Measurements from ENCODE around the gene RAB40C. TPM values are rescaled to one million over a fixed set of nuclear protein-coding genes. Genes with fewer than 3 reads are reported as not detected.

Gene RAB40C
- total and polyA plus RNA-seq, 10 of the 15 experiments (the other 5 are each of a cell fraction or from before 2014, with no cell fraction given) = 0.06 to 12.8 (median 4.6) TPM

DNA sequence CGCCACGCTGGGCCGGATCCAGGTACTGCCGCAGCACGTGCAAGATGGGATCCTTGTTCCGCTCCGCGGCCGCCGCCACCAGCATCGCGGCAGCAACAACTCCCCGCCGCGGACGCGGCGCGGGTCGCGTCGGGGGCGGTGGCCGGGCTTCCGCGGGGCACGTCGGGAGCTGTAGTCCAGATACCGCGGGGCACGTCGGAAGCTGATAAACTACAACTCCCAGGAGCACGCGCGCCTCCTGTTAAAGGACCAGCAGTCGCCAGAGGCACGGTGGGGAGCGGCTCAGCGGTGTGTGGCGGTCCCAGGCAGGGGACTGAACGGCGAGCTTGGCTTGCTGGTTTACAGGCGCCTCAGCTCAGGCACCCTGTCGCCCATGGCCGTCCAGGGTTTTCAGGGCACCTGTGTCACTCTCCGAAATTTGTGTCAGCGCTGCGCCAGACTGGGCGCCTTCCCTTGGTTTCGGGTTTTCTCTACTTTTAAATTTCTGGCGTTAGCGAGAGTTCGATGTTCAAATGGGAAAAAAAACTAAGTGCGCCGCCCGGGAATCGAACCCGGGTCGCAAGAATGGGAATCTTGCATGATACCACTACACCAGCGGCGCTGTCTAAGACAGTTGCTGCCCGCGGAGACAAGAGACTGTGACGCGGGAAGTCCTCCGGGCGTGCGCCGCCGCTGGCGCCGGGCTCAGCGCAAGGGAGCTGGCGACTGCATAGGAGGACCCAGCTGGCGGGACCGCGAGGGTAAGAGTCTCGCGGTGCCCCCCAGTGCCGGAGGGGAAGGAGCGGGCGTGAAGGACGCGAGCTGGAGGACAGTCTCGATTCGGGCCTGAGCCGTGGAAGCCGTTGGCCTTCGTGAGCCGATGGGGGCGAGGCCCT, 46.6 kb downstream of the RAB40C start, which contains the start of gene METTL26 (continued):
- TF ChIP-seq, protein P1, sequence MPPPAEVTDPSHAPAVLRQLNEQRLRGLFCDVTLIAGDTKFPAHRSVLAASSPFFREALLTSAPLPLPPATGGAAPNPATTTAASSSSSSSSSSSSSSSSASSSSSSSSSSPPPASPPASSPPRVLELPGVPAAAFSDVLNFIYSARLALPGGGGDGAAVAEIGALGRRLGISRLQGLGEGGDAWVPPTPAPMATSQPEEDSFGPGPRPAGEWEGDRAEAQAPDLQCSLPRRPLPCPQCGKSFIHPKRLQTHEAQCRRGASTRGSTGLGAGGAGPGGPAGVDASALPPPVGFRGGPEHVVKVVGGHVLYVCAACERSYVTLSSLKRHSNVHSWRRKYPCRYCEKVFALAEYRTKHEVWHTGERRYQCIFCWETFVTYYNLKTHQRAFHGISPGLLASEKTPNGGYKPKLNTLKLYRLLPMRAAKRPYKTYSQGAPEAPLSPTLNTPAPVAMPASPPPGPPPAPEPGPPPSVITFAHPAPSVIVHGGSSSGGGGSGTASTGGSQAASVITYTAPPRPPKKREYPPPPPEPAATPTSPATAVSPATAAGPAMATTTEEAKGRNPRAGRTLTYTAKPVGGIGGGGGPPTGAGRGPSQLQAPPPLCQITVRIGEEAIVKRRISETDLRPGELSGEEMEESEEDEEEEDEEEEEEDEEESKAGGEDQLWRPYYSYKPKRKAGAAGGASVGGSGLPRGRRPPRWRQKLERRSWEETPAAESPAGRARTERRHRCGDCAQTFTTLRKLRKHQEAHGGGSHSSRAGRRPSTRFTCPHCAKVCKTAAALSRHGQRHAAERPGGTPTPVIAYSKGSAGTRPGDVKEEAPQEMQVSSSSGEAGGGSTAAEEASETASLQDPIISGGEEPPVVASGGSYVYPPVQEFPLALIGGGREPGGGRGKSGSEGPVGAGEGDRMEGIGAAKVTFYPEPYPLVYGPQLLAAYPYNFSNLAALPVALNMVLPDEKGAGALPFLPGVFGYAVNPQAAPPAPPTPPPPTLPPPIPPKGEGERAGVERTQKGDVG (CRISPR knock-in tag; IDR thresholded peaks at IDR 0.05) = no peak
- TF ChIP-seq ZBED1 (IDR thresholded peaks at IDR 0.05; ENCODE audit: borderline replicate concordance) = no peak
- no peak for TF ChIP-seq ZNF217 (IDR thresholded peaks at IDR 0.05)
- TF ChIP-seq, protein P2, sequence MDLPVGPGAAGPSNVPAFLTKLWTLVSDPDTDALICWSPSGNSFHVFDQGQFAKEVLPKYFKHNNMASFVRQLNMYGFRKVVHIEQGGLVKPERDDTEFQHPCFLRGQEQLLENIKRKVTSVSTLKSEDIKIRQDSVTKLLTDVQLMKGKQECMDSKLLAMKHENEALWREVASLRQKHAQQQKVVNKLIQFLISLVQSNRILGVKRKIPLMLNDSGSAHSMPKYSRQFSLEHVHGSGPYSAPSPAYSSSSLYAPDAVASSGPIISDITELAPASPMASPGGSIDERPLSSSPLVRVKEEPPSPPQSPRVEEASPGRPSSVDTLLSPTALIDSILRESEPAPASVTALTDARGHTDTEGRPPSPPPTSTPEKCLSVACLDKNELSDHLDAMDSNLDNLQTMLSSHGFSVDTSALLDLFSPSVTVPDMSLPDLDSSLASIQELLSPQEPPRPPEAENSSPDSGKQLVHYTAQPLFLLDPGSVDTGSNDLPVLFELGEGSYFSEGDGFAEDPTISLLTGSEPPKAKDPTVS (IDR thresholded peaks at IDR 0.05; ENCODE audit: low read depth, low read length) = no peak
- no peak for TF ChIP-seq CEBPB (IDR thresholded peaks at IDR 0.05; ENCODE audit: borderline replicate concordance in 1 of 2, low read depth in 2 of 2, low read length in 2 of 2)
- TF ChIP-seq, protein P3, sequence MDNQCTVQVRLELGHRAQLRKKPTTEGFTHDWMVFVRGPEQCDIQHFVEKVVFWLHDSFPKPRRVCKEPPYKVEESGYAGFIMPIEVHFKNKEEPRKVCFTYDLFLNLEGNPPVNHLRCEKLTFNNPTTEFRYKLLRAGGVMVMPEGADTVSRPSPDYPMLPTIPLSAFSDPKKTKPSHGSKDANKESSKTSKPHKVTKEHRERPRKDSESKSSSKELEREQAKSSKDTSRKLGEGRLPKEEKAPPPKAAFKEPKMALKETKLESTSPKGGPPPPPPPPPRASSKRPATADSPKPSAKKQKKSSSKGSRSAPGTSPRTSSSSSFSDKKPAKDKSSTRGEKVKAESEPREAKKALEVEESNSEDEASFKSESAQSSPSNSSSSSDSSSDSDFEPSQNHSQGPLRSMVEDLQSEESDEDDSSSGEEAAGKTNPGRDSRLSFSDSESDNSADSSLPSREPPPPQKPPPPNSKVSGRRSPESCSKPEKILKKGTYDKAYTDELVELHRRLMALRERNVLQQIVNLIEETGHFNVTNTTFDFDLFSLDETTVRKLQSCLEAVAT (IDR thresholded peaks at IDR 0.05) = peak; percentile 64
- peak; percentile 95 for TF ChIP-seq SIX5 (IDR thresholded peaks at IDR 0.05; ENCODE audit: low read depth, low read length, severe bottlenecking)
- TF ChIP-seq, protein P4, sequence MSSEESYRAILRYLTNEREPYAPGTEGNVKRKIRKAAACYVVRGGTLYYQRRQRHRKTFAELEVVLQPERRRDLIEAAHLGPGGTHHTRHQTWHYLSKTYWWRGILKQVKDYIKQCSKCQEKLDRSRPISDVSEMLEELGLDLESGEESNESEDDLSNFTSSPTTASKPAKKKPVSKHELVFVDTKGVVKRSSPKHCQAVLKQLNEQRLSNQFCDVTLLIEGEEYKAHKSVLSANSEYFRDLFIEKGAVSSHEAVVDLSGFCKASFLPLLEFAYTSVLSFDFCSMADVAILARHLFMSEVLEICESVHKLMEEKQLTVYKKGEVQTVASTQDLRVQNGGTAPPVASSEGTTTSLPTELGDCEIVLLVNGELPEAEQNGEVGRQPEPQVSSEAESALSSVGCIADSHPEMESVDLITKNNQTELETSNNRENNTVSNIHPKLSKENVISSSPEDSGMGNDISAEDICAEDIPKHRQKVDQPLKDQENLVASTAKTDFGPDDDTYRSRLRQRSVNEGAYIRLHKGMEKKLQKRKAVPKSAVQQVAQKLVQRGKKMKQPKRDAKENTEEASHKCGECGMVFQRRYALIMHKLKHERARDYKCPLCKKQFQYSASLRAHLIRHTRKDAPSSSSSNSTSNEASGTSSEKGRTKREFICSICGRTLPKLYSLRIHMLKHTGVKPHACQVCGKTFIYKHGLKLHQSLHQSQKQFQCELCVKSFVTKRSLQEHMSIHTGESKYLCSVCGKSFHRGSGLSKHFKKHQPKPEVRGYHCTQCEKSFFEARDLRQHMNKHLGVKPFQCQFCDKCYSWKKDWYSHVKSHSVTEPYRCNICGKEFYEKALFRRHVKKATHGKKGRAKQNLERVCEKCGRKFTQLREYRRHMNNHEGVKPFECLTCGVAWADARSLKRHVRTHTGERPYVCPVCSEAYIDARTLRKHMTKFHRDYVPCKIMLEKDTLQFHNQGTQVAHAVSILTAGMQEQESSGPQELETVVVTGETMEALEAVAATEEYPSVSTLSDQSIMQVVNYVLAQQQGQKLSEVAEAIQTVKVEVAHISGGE (CRISPR knock-in tag; IDR thresholded peaks at IDR 0.05) = no peak
- TF ChIP-seq TARDBP (IDR thresholded peaks at IDR 0.05; ENCODE audit: borderline replicate concordance) = peak; percentile 94
- TF ChIP-seq ATF7 (IDR thresholded peaks at IDR 0.05; ENCODE audit: low read depth) = peak; percentile 46
- peak; percentile 27 for TF ChIP-seq SREBF1 (IDR thresholded peaks at IDR 0.05; ENCODE audit: low read length)
- no peak for TF ChIP-seq EED (IDR thresholded peaks at IDR 0.05; ENCODE audit: low read depth)
- no peak for TF ChIP-seq POLR2AphosphoS2 (IDR thresholded peaks at IDR 0.05; ENCODE audit: low read depth, low read length)
- TF ChIP-seq YY1 (IDR thresholded peaks at IDR 0.05; ENCODE audit: low read depth, low read length) = peak; percentile 76
- peak in 1 of 2 experiments; percentile 51; a peak in 1 of 3 replicates for TF ChIP-seq EGR1 (IDR thresholded peaks at IDR 0.05; ENCODE audit: borderline replicate concordance in 1 of 2, low read depth in 2 of 2, low read length in 2 of 2)
- TF ChIP-seq CBX5 (IDR thresholded peaks at IDR 0.05; ENCODE audit: low read depth) = no peak
- TF ChIP-seq, protein P5, sequence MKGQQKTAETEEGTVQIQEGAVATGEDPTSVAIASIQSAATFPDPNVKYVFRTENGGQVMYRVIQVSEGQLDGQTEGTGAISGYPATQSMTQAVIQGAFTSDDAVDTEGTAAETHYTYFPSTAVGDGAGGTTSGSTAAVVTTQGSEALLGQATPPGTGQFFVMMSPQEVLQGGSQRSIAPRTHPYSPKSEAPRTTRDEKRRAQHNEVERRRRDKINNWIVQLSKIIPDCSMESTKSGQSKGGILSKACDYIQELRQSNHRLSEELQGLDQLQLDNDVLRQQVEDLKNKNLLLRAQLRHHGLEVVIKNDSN (IDR thresholded peaks at IDR 0.05; ENCODE audit: borderline replicate concordance, extremely low read length, insufficient read depth, low read depth, low read length) = no peak
- no peak; the same call in 1 of the 2 replicates for TF ChIP-seq RCOR1 (conservative IDR thresholded peaks at IDR 0.05; ENCODE audit: low read depth, low read length)
